HepG2 (cell line): ENCODE measurements around the gene ZFAND3.

Source experiments
- ARNT ChIP-seq: fragments of 450-650 bp; IDR thresholded peaks from 2 replicates; pipeline ENCODE4 v1.6.1; 2017
- CHD2 ChIP-seq: IDR thresholded peaks from 2 replicates; pipeline ENCODE4 v1.6.1; 2011; ENCODE audit warnings: low read depth, low read length, improper control_type of control experiment
- CREB1 ChIP-seq, 2 experiments: fragments of 450-650 bp in 1 of 2; IDR thresholded peaks; 2 replicates each; pipeline ENCODE4 v1.6.1; 2016 to 2017; ENCODE audit warnings: control low read depth in 1 of 2, mild to moderate bottlenecking in 1 of 2, missing compliant biosample characterization in 1 of 2, missing genetic modification characterization in 1 of 2
- NR3C1 ChIP-seq: sonication (generic); formaldehyde crosslinking; IDR thresholded peaks from 2 replicates; pipeline ENCODE4 v1.4.0; 2020; ENCODE audit warnings: missing genetic modification reagents
- POGZ ChIP-seq: sonication (generic); formaldehyde crosslinking; IDR thresholded peaks from 2 replicates; pipeline ENCODE4 v1.4.0; 2020; ENCODE audit warnings: mild to moderate bottlenecking, missing genetic modification reagents
- POLR2AphosphoS5 ChIP-seq: IDR thresholded peaks from 2 replicates; pipeline ENCODE4 v1.6.1; 2012; ENCODE audit warnings: low read depth, low read length
- TCF7L2 ChIP-seq: IDR thresholded peaks from 2 replicates; pipeline ENCODE4 v1.6.1; 2011; ENCODE audit warnings: mild to moderate bottlenecking, low read depth, low read length, moderate library complexity
- ZNF510 ChIP-seq: sonication (generic); formaldehyde crosslinking; IDR thresholded peaks from 2 replicates; pipeline ENCODE4 v1.4.0; 2020; ENCODE audit warnings: low read depth, mild to moderate bottlenecking, missing genetic modification reagents

GRCh38 chr6:37974943-37975342 is 155.4 kb downstream of the ZFAND3 start:
- no peak for TF ChIP-seq CHD2
- TF ChIP-seq POLR2AphosphoS5: no peak
- TF ChIP-seq POGZ (CRISPR knock-in tag): no peak
- TF ChIP-seq CREB1 (IDR thresholded peaks at IDR 0.05): no peak
- TF ChIP-seq CREB1 (CRISPR knock-in tag; IDR thresholded peaks at IDR 0.05): no peak
- no peak for TF ChIP-seq NR3C1 (CRISPR knock-in tag)
- TF ChIP-seq ARNT: no peak
- TF ChIP-seq ZNF510 (CRISPR knock-in tag): no peak
- TF ChIP-seq TCF7L2: no peak
